Stimulated activated CD8-positive, alpha-beta memory T cell treated with anti-CD3 and anti-CD28 coated beads, Interleukin-7, amount 100 ng/mL, for 24 hours (primary cell): Measurements from ENCODE around the gene ACTC1.

Source experiments
- DNase-seq: peaks from one replicate; pipeline ENCODE4 v3.0.0-alpha.2; 2020; ENCODE audit warnings: low read depth

The ACTC1 gene

GRCh38 chr15:34799149-34800101, 4.1 kb upstream of the ACTC1 start:
- DNase-seq: no peak

GRCh38 chr15:34796847-34797435, 1.6 kb upstream of the ACTC1 start:
- no peak for DNase-seq

- no peak for DNase-seq
These were observed 651 bp downstream of the ACTC1 start for GRCh38 chr15:34794590-34795206.

- DNase-seq: no peak
These were observed 1.4 kb downstream of the ACTC1 start for GRCh38 chr15:34793901-34794300.

GRCh38 chr15:34793071-34793470, 2.3 kb downstream of the ACTC1 start:
- no peak for DNase-seq

- DNase-seq: no peak
These were observed 3.6 kb downstream of the ACTC1 start for GRCh38 chr15:34791701-34792100.

GRCh38 chr15:34790121-34790520, 5.2 kb downstream of the ACTC1 start:
- no peak for DNase-seq

- DNase-seq: no peak
These were observed 6.0 kb downstream of the ACTC1 start for GRCh38 chr15:34789326-34789725.

GRCh38 chr15:34786206-34786605, 9.1 kb downstream of the ACTC1 start:
- no peak for DNase-seq

- DNase-seq: no peak
These were observed 11.4 kb downstream of the ACTC1 start for GRCh38 chr15:34783991-34784390.

GRCh38 chr15:34783431-34783830, 11.9 kb downstream of the ACTC1 start:
- DNase-seq: no peak

- DNase-seq: no peak
These were observed 12.4 kb downstream of the ACTC1 start for GRCh38 chr15:34782901-34783300.

GRCh38 chr15:34780725-34781124, 14.6 kb downstream of the ACTC1 start:
- DNase-seq: no peak

GRCh38 chr15:34776606-34777105, 18.7 kb downstream of the ACTC1 start:
- DNase-seq: no peak

GRCh38 chr15:34773917-34774316, 21.4 kb downstream of the ACTC1 start:
- no peak for DNase-seq

- no peak for DNase-seq
These were observed 22.3 kb downstream of the ACTC1 start for GRCh38 chr15:34773013-34773412.

GRCh38 chr15:34772312-34772711, 23.0 kb downstream of the ACTC1 start:
- DNase-seq: no peak

GRCh38 chr15:34769711-34770110, 25.6 kb downstream of the ACTC1 start:
- no peak for DNase-seq

- DNase-seq: no peak
These were observed 26.8 kb downstream of the ACTC1 start for GRCh38 chr15:34768530-34768929.

- no peak for DNase-seq
These were observed 29.6 kb downstream of the ACTC1 start for GRCh38 chr15:34765741-34766140.

GRCh38 chr15:34760909-34761308, 34.4 kb downstream of the ACTC1 start:
- no peak for DNase-seq

GRCh38 chr15:34759992-34760391, 35.4 kb downstream of the ACTC1 start:
- no peak for DNase-seq

GRCh38 chr15:34759347-34759746, 36.0 kb downstream of the ACTC1 start:
- DNase-seq: no peak
